ENCODE data around the gene TOM1.

Gene TOM1

GRCh38 chr22:35307892-35308291 lies 8.2 kb downstream of the TOM1 start:
- DNase-seq = no peak

GRCh38 chr22:35308480-35309021 lies 8.9 kb downstream of the TOM1 start:
- DNase-seq = no peak

- DNase-seq = no peak
These were observed 11.2 kb downstream of the TOM1 start for GRCh38 chr22:35310556-35311550.

- no peak for DNase-seq
These were observed 11.9 kb downstream of the TOM1 start for GRCh38 chr22:35311551-35311999.

GRCh38 chr22:35312198-35313059 lies 12.7 kb downstream of the TOM1 start:
- no peak for DNase-seq

- no peak for DNase-seq
These were observed 13.8 kb downstream of the TOM1 start for GRCh38 chr22:35313311-35314121.

GRCh38 chr22:35314161-35314942 lies 14.7 kb downstream of the TOM1 start:
- no peak for DNase-seq

- DNase-seq = no peak
These were observed 15.6 kb downstream of the TOM1 start for GRCh38 chr22:35315141-35315854.

GRCh38 chr22:35315855-35316745 lies 16.4 kb downstream of the TOM1 start:
- peak in 1 of 2 experiments; percentile 29 for DNase-seq

GRCh38 chr22:35316751-35317150 lies 17.1 kb downstream of the TOM1 start:
- no peak for DNase-seq

GRCh38 chr22:35317680-35318290 lies 18.1 kb downstream of the TOM1 start:
- no peak for DNase-seq

- DNase-seq = no peak
These were observed 18.9 kb downstream of the TOM1 start for GRCh38 chr22:35318346-35319215.

- no peak for DNase-seq
These were observed 19.7 kb downstream of the TOM1 start for GRCh38 chr22:35319244-35319985.

GRCh38 chr22:35322126-35322525 lies 22.4 kb downstream of the TOM1 start:
- no peak for DNase-seq

- no peak for DNase-seq
These were observed 23.2 kb downstream of the TOM1 start for GRCh38 chr22:35322893-35323292.

- DNase-seq = no peak
These were observed 23.6 kb downstream of the TOM1 start for GRCh38 chr22:35323305-35323704.

GRCh38 chr22:35324067-35324466 lies 24.4 kb downstream of the TOM1 start:
- DNase-seq = no peak

Measured in NCI-H2081 (cell line).